ENCODE measurements around the gene FANCB. TPM values are rescaled to one million over a fixed set of nuclear protein-coding genes. Genes with fewer than 3 reads are reported as not detected.

FANCB gene
- total and polyA plus RNA-seq, 2 donors (not counting 1 experiment from before 2014, with no cell fraction given) = 3.1 to 3.9 TPM

- Histone ChIP-seq H3K9ac (ENCODE audit: low read length) (no peak overlapping the region), H3K27ac (ENCODE audit: low read length in 2 of 2) (no peak overlapping the region), H3K36me3 (replicated peaks in 1 of 2; ENCODE audit: control extremely low read depth in 1 of 2, control insufficient read depth in 1 of 2, extremely low read depth in 1 of 2, insufficient read depth in 2 of 2, low read length in 1 of 2) (peaks cover 0 to 3% of the 10 kb centered on the region in 2 experiments), H3K4me1 (ENCODE audit: control insufficient read depth in 2 of 2, insufficient read depth in 2 of 2, low read length in 2 of 2) (no peaks in the 10 kb centered on the region), H3K9me3 (ENCODE audit: control extremely low read depth in 1 of 3, control insufficient read depth in 2 of 3, insufficient read depth in 1 of 3, low read length in 2 of 3) (peaks cover 0 to 4% (median 0%) of the 10 kb centered on the region in 3 donors), H3K79me2 (ENCODE audit: control insufficient read depth, insufficient read depth, low read length) (no peaks in the 10 kb centered on the region), H3K4me3 (ENCODE audit: control extremely low read depth in 1 of 5, extremely low read depth in 1 of 5, insufficient read depth in 1 of 5, low read depth in 2 of 5, low read length in 4 of 5) (no peak overlapping the region), H3K4me2 (replicated peaks; ENCODE audit: low read depth, low read length, poor library complexity, severe bottlenecking) (no peak overlapping the region), H3K27me3 (replicated peaks in 1 of 4; ENCODE audit: control extremely low read depth in 1 of 4, control insufficient read depth in 3 of 4, insufficient read depth in 4 of 4, low read length in 3 of 4) (no peaks in the 10 kb centered on the region), H2AFZ (ENCODE audit: insufficient read depth, low read depth, low read length, poor library complexity, severe bottlenecking) (no peak overlapping the region), H4K20me1 (ENCODE audit: control insufficient read depth, insufficient read depth, low read length, poor library complexity, severe bottlenecking) (no peaks in the 10 kb centered on the region)
- intact Hi-C loops (cut with micrococcal nuclease) = no loop called here
- Mint-ChIP-seq H3K27me3 (no peaks in the 10 kb centered on the region), H3K9me3 (ENCODE audit: insufficient read depth) (peaks cover 4% of the 10 kb centered on the region), H3K27ac (no peak overlapping the region), H3K4me1 (peaks cover 3% of the 10 kb centered on the region), H3K4me3 (no peak overlapping the region)
- TF ChIP-seq CTCF (IDR thresholded peaks at IDR 0.05) (no peak), EZH2 (IDR thresholded peaks at IDR 0.05; ENCODE audit: borderline replicate concordance, insufficient read depth, low read depth, low read length, poor library complexity, severe bottlenecking) (no peak)
- DNase-seq = no peak
- no peak for ATAC-seq (ENCODE audit: low read depth)
- POLR2A ChIA-PET = no interaction called here
- CTCF ChIA-PET = no interaction called here
These were observed 29.7 kb upstream of the FANCB start for GRCh38 chrX:14902537-14902936.

GRCh38 chrX:14899607-14900006 is 26.7 kb upstream of the FANCB start:
- DNase-seq = no peak
- no peak overlapping the region for H3K27ac ChIP-seq (ENCODE audit: low read length in 2 of 2)
- no peak overlapping the region for H3K9ac ChIP-seq (ENCODE audit: low read length)
- H2AFZ ChIP-seq (ENCODE audit: insufficient read depth, low read depth, low read length, poor library complexity, severe bottlenecking) = no peak overlapping the region
- no peaks in the 10 kb centered on the region for H3K4me1 ChIP-seq (ENCODE audit: control insufficient read depth in 2 of 2, insufficient read depth in 2 of 2, low read length in 2 of 2)
- Mint-ChIP-seq H3K27me3 (no peaks in the 10 kb centered on the region), H3K27ac (no peak overlapping the region), H3K4me1 (peaks cover 10% of the 10 kb centered on the region), H3K9me3 (ENCODE audit: insufficient read depth) (no peaks in the 10 kb centered on the region), H3K4me3 (no peak overlapping the region)
- H3K4me3 ChIP-seq (ENCODE audit: control extremely low read depth in 1 of 5, extremely low read depth in 1 of 5, insufficient read depth in 1 of 5, low read depth in 2 of 5, low read length in 4 of 5) = no peak overlapping the region
- peak; percentile 24 for ATAC-seq (ENCODE audit: low read depth)
- no peaks in the 10 kb centered on the region for H3K27me3 ChIP-seq (replicated peaks in 1 of 4; ENCODE audit: control extremely low read depth in 1 of 4, control insufficient read depth in 3 of 4, insufficient read depth in 4 of 4, low read length in 3 of 4)
- ChIA-PET CTCF (no interaction called here), POLR2A (no interaction called here)
- peaks cover 0 to 11% of the 10 kb centered on the region in 2 experiments for H3K36me3 ChIP-seq (replicated peaks in 1 of 2; ENCODE audit: control extremely low read depth in 1 of 2, control insufficient read depth in 1 of 2, extremely low read depth in 1 of 2, insufficient read depth in 2 of 2, low read length in 1 of 2)
- H3K9me3 ChIP-seq (ENCODE audit: control extremely low read depth in 1 of 3, control insufficient read depth in 2 of 3, insufficient read depth in 1 of 3, low read length in 2 of 3) = peaks cover 0 to 4% (median 0%) of the 10 kb centered on the region in 3 donors
- no peaks in the 10 kb centered on the region for H4K20me1 ChIP-seq (ENCODE audit: control insufficient read depth, insufficient read depth, low read length, poor library complexity, severe bottlenecking)
- TF ChIP-seq CTCF (IDR thresholded peaks at IDR 0.05) (no peak), EZH2 (IDR thresholded peaks at IDR 0.05; ENCODE audit: borderline replicate concordance, insufficient read depth, low read depth, low read length, poor library complexity, severe bottlenecking) (no peak)
- H3K4me2 ChIP-seq (replicated peaks; ENCODE audit: low read depth, low read length, poor library complexity, severe bottlenecking) = no peak overlapping the region
- H3K79me2 ChIP-seq (ENCODE audit: control insufficient read depth, insufficient read depth, low read length) = no peaks in the 10 kb centered on the region
- intact Hi-C loops (cut with micrococcal nuclease) = no loop called here
